ENCODE results near the gene BRD3. TPM values are rescaled to one million over a fixed set of nuclear protein-coding genes. Genes with fewer than 3 reads are reported as not detected.

BRD3 gene
- total RNA-seq, 2 experiments from 2014 or later = 32.7 to 37.7 TPM

- TF ChIP-seq CTCF (IDR thresholded peaks at IDR 0.05) = peak; percentile 98
- intact Hi-C loops (cut with micrococcal nuclease) = loop anchor here (2.0 kb wide), 1 partner anchor 202 kb away; no protein-coding TSS in a partner anchor
- H3K27me3 Mint-ChIP-seq = peaks cover 3% of the 10 kb centered on the region
- ChIA-PET POLR2A (interaction anchor here (1.2 kb wide), 1 partner anchor 201 kb away, joined by 4 read pairs; no protein-coding TSS in a partner anchor), CTCF (interaction anchor here (0.6 to 5.0 kb wide), 30 partner anchors 11 to 394 kb away, joined by 3 to 122 read pairs (median 5); partner anchors contain the start of genes BRD3OS and SARDH)
- H3K4me1 Mint-ChIP-seq (ENCODE audit: low read depth) = peaks cover 2% of the 10 kb centered on the region
- no peaks in the 10 kb centered on the region for H3K9me3 Mint-ChIP-seq
- peak; percentile 81 for DNase-seq
- H3K36me3 Mint-ChIP-seq (ENCODE audit: low read depth) = no peaks in the 10 kb centered on the region
- H3K27ac Mint-ChIP-seq = no peak overlapping the region
- peak; percentile 49 for ATAC-seq
- no peak overlapping the region for H3K4me3 Mint-ChIP-seq
Observed at GRCh38 chr9:133994353-133995011, 73.3 kb downstream of the BRD3 start.

- DNase-seq (no peak), ATAC-seq (no peak)
- Mint-ChIP-seq H3K4me1 (ENCODE audit: low read depth) (peaks cover 2% of the 10 kb centered on the region), H3K4me3 (peak overlapping the region; percentile 60), H3K27ac (no peak overlapping the region), H3K27me3 (peaks cover 3% of the 10 kb centered on the region), H3K9me3 (no peaks in the 10 kb centered on the region), H3K36me3 (ENCODE audit: low read depth) (no peaks in the 10 kb centered on the region)
- TF ChIP-seq CTCF (IDR thresholded peaks at IDR 0.05) = no peak
- ChIA-PET CTCF (interaction anchor here (0.6 to 5.0 kb wide), 29 partner anchors 12 to 393 kb away, joined by 3 to 122 read pairs (median 5); partner anchors contain the start of genes BRD3OS and SARDH), POLR2A (interaction anchor here (1.2 to 1.3 kb wide), 2 partner anchors 8 to 201 kb away, joined by 5 read pairs; no protein-coding TSS in a partner anchor)
- intact Hi-C loops (cut with micrococcal nuclease) = loop anchor here (2.0 kb wide), 1 partner anchor 201 kb away; no protein-coding TSS in a partner anchor
Observed at GRCh38 chr9:133993635-133994253, 74.1 kb downstream of the BRD3 start.

GRCh38 chr9:133992780-133993634, 74.8 kb downstream of the BRD3 start:
- CTCF ChIA-PET = interaction anchor here (0.6 to 5.0 kb wide), 20 partner anchors 12 to 392 kb away, joined by 3 to 122 read pairs (median 6); partner anchors contain the start of genes BRD3OS and SARDH
- Mint-ChIP-seq H3K9me3 (no peaks in the 10 kb centered on the region), H3K4me1 (ENCODE audit: low read depth) (peaks cover 2% of the 10 kb centered on the region), H3K36me3 (ENCODE audit: low read depth) (no peaks in the 10 kb centered on the region), H3K27ac (no peak overlapping the region), H3K27me3 (peaks cover 3% of the 10 kb centered on the region), H3K4me3 (peak overlapping the region; percentile 60)
- peak; percentile 80 for DNase-seq
- POLR2A ChIA-PET = interaction anchor here (1.2 to 1.3 kb wide), 2 partner anchors 9 to 200 kb away, joined by 5 read pairs; no protein-coding TSS in a partner anchor
- ATAC-seq = peak; percentile 83
- intact Hi-C loops (cut with micrococcal nuclease) = no loop called here
- TF ChIP-seq CTCF (IDR thresholded peaks at IDR 0.05) = peak; percentile 30

- ATAC-seq (peak; percentile 48), DNase-seq (peak; percentile 55)
- intact Hi-C loops (cut with micrococcal nuclease) = no loop called here
- Mint-ChIP-seq H3K27me3 (peaks cover 3% of the 10 kb centered on the region), H3K27ac (no peak within 1 kb of the TSS), H3K36me3 (ENCODE audit: low read depth) (no peaks in the 10 kb centered on the region), H3K4me3 (peak within 1 kb of the TSS; percentile 63), H3K9me3 (no peaks in the 10 kb centered on the region), H3K4me1 (ENCODE audit: low read depth) (peaks cover 2% of the 10 kb centered on the region)
- no peak for TF ChIP-seq CTCF (IDR thresholded peaks at IDR 0.05)
- POLR2A ChIA-PET = interaction anchor here (1.2 kb wide), 1 partner anchor 200 kb away, joined by 5 read pairs; no protein-coding TSS in a partner anchor
- CTCF ChIA-PET = interaction anchor here (3.6 to 5.0 kb wide), 2 partner anchors 198 to 210 kb away, joined by 54 to 122 read pairs; no protein-coding TSS in a partner anchor
Observed at GRCh38 chr9:133991964-133992779, 75.7 kb downstream of the BRD3 start, which contains the start of gene VAV2. TSS of gene VAV2 (minus strand) at chr9:133992324. CDS start at chr9:133992278, 46 bp downstream.

All from activated CD8-positive, alpha-beta T cell treated with anti-CD3 and anti-CD28 coated beads for 36 hours (primary cell).